Measurements from ENCODE around the gene AJAP1.

The AJAP1 gene

GRCh38 chr1:4797429-4797828, 143.0 kb downstream of the AJAP1 start:
- no peak for TF ChIP-seq CTCF (conservative IDR thresholded peaks at IDR 0.05; ENCODE audit: control insufficient read depth, insufficient read depth, low read depth, low read length)
- DNase-seq (ENCODE audit: low read depth) = no peak
- H3K4me3 ChIP-seq (ENCODE audit: control insufficient read depth, low read depth, low read length) = no peak overlapping the region

GRCh38 chr1:4801192-4801924, 146.9 kb downstream of the AJAP1 start:
- TF ChIP-seq CTCF (conservative IDR thresholded peaks at IDR 0.05; ENCODE audit: control insufficient read depth, insufficient read depth, low read depth, low read length) = no peak
- peak; percentile 31 for DNase-seq (ENCODE audit: low read depth)
- no peak overlapping the region for H3K4me3 ChIP-seq (ENCODE audit: control insufficient read depth, low read depth, low read length)

GRCh38 chr1:4802024-4802423, 147.6 kb downstream of the AJAP1 start:
- no peak for DNase-seq (ENCODE audit: low read depth)
- no peak for TF ChIP-seq CTCF (conservative IDR thresholded peaks at IDR 0.05; ENCODE audit: control insufficient read depth, insufficient read depth, low read depth, low read length)
- no peak overlapping the region for H3K4me3 ChIP-seq (ENCODE audit: control insufficient read depth, low read depth, low read length)

GRCh38 chr1:4803335-4803734, 148.9 kb downstream of the AJAP1 start:
- no peak overlapping the region for H3K4me3 ChIP-seq (ENCODE audit: control insufficient read depth, low read depth, low read length)
- no peak for DNase-seq (ENCODE audit: low read depth)
- TF ChIP-seq CTCF (conservative IDR thresholded peaks at IDR 0.05; ENCODE audit: control insufficient read depth, insufficient read depth, low read depth, low read length) = no peak

GRCh38 chr1:4805987-4806386, 151.6 kb downstream of the AJAP1 start:
- no peak for DNase-seq (ENCODE audit: low read depth)
- no peak for TF ChIP-seq CTCF (conservative IDR thresholded peaks at IDR 0.05; ENCODE audit: control insufficient read depth, insufficient read depth, low read depth, low read length)
- no peak overlapping the region for H3K4me3 ChIP-seq (ENCODE audit: control insufficient read depth, low read depth, low read length)

- no peak overlapping the region for H3K4me3 ChIP-seq (ENCODE audit: control insufficient read depth, low read depth, low read length)
- TF ChIP-seq CTCF (conservative IDR thresholded peaks at IDR 0.05; ENCODE audit: control insufficient read depth, insufficient read depth, low read depth, low read length) = no peak
- DNase-seq (ENCODE audit: low read depth) = no peak
Observed at GRCh38 chr1:4820543-4820942, 166.1 kb downstream of the AJAP1 start.

Data from fibroblast of mammary gland (primary cell).